ENCODE data around the gene DPP10. TPM values are rescaled to one million over a fixed set of nuclear protein-coding genes. Genes with fewer than 3 reads are reported as not detected.

The DPP10 gene
- total and polyA plus RNA-seq, 10 of the 15 experiments (the other 5 are each of a cell fraction or from before 2014, with no cell fraction given), result not detected

- H3K4me2 ChIP-seq (ENCODE audit: control insufficient read depth, insufficient read depth), result no peak overlapping the region
- ChIA-PET RAD21 (ENCODE audit: unreplicated experiment) (no interaction called here), POLR2A (no interaction called here), SMC1A (ENCODE audit: uncharacterized antibody, unreplicated experiment) (interaction anchor here (0.6 kb wide), 2 partner anchors 330 to 987 kb away, joined by 3 to 4 read pairs; no protein-coding TSS in a partner anchor), CTCF (no interaction called here)
- TF ChIP-seq MYC (IDR thresholded peaks at IDR 0.05; ENCODE audit: insufficient read depth, insufficient read length, insufficient replicate concordance, low read length, severe bottlenecking) (no peak), MTA3 (IDR thresholded peaks at IDR 0.05; ENCODE audit: borderline replicate concordance, low read length) (no peak), RAD51 (IDR thresholded peaks at IDR 0.05) (no peak), PKNOX1 (IDR thresholded peaks at IDR 0.05) (no peak), CBFB (IDR thresholded peaks at IDR 0.05; ENCODE audit: low read depth) (no peak), NFIC (IDR thresholded peaks at IDR 0.05; ENCODE audit: low read depth, low read length) (no peak), POLR2AphosphoS5 (IDR thresholded peaks at IDR 0.05; ENCODE audit: low read length) (no peak), SIN3A (IDR thresholded peaks at IDR 0.05; ENCODE audit: low read depth, low read length) (no peak), TBL1XR1 (IDR thresholded peaks at IDR 0.05; ENCODE audit: low read depth, low read length) (no peak), LARP7 (IDR thresholded peaks at IDR 0.05) (no peak)
- no peak overlapping the region for H3K9ac ChIP-seq (ENCODE audit: control insufficient read depth, insufficient read depth, low read length)
- FAIRE-seq (no peak), ATAC-seq (no peak), DNase-seq (ENCODE audit: low read depth, low spot score) (no peak)
- H3K36me3 ChIP-seq (ENCODE audit: control insufficient read depth in 2 of 2, insufficient read depth in 2 of 2, low read length in 1 of 2), result no peaks in the 10 kb centered on the region
- no peak overlapping the region for H2AFZ ChIP-seq (ENCODE audit: control insufficient read depth, low read depth, low read length)
- no TSS peak for BruUV-seq (replicated peaks)
- H4K20me1 ChIP-seq (ENCODE audit: control insufficient read depth, insufficient read depth), result no peaks in the 10 kb centered on the region
- no peaks in the 10 kb centered on the region for H3K9me3 ChIP-seq (replicated peaks; ENCODE audit: control insufficient read depth, insufficient read depth, low read length)
- WGBS (ENCODE audit: insufficient coverage, insufficient replicate concordance, low lambda C conversion rate, missing lambda C conversion rate), result 21% methylated on average over 4 of the region's 4 CpGs
- in situ Hi-C loops (cut with MboI) (no loop called here), intact Hi-C loops (cut with micrococcal nuclease; ENCODE audit: unreplicated experiment) (no loop called here)
- no peak overlapping the region for H3K4me3 ChIP-seq
- H3K27me3 ChIP-seq (replicated peaks in 1 of 2; ENCODE audit: control insufficient read depth in 2 of 2, insufficient read depth in 2 of 2, low read length in 1 of 2), result no peaks in the 10 kb centered on the region
- no peaks in the 10 kb centered on the region for H3K79me2 ChIP-seq (ENCODE audit: control insufficient read depth, insufficient read depth, low read length)
- H3K27ac ChIP-seq (ENCODE audit: control insufficient read depth, insufficient read depth), result no peak overlapping the region
- H3K4me1 ChIP-seq (ENCODE audit: control insufficient read depth, insufficient read depth, low read length), result no peaks in the 10 kb centered on the region
Observed at GRCh38 chr2:114609203-114609602, 166.8 kb downstream of the DPP10 start.

Data from GM12878 (cell line).